Middle frontal gyrus (tissue), 1 donor: Measurements from ENCODE around the gene SYTL3.

Experiments used
- DNase-seq: peaks from one replicate; pipeline ENCODE4 v3.0.0-alpha.2; 2015; ENCODE audit warnings: low spot score; ENCODE audit errors: extremely low spot score

Gene SYTL3

GRCh38 chr6:158717341-158718330 is 67.8 kb downstream of the SYTL3 start:
- DNase-seq = no peak

DNA sequence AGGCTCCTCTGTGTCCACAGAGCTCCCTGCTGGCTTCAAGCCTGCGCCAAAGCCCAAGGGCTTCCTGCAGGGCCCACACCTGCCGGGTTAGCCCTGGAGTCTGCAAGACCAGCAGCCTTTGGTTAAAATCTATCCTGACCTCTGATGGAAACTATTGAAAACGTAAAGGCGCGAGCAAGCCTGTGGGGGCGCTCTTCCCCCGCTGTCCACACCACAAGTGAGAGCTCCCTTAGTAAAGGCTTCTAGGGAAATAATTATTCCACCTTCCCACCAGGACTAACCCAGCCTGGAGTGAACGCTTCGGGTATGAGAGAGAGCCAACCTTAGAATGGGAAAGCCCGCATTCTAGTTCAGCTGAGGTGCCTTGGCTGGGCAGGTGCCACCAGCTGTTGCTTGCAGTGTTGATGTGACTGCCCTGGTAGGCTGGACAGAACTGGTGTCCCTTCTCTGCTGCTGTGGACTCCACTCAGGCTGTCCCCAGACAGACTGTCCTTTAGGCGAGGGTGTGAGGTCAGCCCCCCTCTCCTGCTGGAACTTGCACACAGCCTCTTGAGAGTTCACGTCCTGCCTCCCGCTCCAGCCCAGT is 68.7 kb downstream of the SYTL3 start:
- DNase-seq = no peak

- no peak for DNase-seq
These were observed 72.4 kb downstream of the SYTL3 start for GRCh38 chr6:158722176-158722729.

GRCh38 chr6:158725704-158726103 is 75.8 kb downstream of the SYTL3 start:
- no peak for DNase-seq

- no peak for DNase-seq
These were observed 80.2 kb downstream of the SYTL3 start for GRCh38 chr6:158729906-158730540.

GRCh38 chr6:158730541-158730907 is 80.7 kb downstream of the SYTL3 start:
- DNase-seq = no peak

DNA sequence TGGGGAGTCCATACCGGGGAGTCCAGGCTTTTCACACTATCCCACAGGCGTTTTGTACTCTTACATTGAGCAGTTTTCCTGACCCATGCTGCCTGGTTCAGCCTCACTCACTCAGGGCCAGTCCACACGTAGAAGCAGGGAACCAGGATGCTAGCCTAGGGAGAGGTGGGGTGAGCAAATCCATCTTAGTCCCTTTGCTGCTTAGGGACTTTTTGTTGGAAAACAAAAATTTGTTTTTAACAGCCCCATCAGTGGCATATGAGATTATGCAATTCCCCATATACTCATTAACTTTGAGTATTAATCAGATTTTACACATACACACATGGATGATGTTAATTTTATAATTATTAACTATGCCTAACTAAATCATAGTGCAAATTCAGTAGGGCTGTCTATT is 85.2 kb downstream of the SYTL3 start:
- no peak for DNase-seq

- no peak for DNase-seq
These were observed 87.3 kb downstream of the SYTL3 start for GRCh38 chr6:158737082-158737709.

DNA sequence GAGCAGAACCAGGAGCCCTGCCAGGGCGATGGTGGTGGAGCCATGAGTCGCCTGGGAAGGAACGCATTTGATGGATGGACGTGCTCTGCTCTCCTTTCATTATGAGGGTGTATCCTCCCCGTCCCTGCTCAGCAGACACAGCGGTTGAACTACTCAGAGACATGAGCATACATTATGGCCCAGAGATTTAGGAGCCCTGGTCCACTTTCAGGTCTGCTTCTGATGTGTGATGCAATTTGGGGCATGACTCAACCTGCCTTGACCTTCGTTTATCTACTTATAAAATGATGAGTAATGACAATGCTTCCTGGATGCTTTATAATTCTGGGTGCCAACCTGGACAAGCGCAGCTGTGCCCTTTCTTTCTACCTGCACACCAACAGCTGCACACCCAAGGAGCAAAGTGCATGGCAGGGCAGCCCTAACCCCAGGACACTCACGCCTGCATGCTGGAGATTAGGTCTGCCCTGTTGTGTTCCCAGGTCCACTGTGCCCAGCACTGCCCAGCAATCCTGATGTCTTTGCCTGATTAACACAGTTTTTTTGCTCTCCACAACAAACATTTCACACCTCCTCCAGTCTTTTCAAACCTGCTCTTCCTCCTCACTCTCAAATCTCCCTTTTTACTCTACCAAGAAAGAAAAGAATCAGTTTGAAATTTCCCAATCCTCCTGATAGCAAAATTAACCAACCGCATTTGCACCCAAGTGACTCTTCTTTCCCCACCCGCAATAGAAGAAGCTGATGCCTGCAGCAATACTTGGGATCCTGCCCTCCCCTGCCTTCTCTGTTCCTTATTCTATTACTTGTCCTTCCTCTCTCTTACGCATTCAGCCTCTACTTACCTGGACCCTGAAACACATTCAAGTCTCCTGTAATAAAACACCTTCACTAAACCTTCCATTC is 88.1 kb downstream of the SYTL3 start:
- DNase-seq = no peak

GRCh38 chr6:158739673-158740072 is 89.8 kb downstream of the SYTL3 start:
- no peak for DNase-seq

GRCh38 chr6:158743033-158743651 is 93.3 kb downstream of the SYTL3 start:
- DNase-seq = no peak

DNA sequence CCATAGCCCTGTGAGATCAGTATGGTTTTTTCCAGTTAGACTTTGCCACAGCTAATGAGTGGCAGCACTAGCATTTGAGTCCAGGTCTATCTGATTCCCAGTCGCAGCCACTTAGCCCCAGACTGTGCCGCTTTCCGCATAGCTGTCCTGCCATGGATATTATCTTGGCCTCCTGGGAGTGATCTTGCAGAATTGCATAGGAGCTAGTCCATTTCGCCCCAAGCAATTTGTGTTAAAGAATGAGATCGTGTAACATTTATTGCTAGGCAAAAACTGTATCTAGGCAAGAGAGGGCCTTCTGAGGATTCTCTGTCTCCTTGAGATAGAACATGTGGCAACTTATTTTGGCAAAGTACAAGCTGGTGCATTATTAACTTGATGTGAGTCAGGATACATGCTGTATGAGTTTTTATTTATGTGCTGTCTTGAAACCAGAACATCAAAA is 95.2 kb downstream of the SYTL3 start:
- no peak for DNase-seq

DNA sequence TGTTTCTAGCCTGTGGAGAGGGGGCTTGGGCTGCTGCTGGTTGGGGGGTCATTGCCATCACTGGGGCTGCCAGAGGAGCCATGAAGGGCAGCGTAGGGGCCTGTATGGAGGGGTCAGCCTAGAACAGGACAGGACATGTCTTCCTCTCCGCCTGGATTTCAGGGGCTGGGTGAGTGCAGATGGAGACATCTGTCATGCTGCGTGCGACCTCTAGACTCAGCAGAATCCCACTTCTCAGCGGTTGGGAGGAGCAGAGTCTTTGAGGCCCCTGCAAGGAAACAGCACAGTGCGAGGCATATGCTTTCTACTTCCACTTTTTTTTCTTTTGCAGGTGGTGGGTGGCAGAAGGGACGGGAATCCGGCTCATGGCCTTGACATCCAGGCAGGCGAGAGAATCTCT is 101.4 kb downstream of the SYTL3 start:
- DNase-seq = no peak

DNA sequence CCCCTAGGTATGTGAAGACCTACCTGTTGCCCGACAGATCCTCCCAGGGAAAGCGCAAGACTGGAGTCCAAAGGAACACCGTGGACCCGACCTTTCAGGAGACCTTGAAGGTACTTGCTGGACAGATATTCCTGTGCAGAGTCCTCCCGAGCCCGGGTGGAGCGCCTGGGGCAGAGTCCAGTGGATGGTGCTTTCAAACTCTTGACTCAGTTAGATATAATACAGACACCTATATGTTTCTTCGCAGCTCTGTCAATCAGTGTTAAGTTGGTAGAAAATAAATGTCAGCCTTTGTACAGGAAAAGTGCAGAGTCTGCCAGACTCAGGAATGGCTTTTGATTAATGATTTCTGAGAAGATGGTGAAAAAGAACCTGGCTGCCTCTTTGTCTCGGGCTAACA is 102.1 kb downstream of the SYTL3 start:
- no peak for DNase-seq

DNA sequence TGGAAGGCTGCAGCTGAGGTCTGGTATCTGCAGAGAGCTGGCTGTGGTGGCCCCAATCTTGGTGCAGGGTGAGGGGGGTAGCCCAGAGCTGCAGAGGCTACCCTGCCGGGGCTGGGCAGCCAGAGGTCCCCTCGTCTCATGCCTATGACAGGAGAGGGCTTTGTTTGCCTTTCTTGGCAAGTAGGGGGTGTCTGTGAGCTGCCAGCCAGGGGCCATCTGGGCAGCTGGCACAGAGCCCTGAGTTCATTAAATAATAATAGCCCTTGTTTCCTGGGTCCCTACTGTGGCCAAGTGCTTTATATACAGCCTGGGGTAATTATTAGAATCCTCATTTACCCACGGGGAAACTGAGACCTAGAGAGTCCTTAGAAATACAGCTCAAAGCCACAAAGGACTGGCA is 102.8 kb downstream of the SYTL3 start:
- DNase-seq = peak; percentile 83

DNA sequence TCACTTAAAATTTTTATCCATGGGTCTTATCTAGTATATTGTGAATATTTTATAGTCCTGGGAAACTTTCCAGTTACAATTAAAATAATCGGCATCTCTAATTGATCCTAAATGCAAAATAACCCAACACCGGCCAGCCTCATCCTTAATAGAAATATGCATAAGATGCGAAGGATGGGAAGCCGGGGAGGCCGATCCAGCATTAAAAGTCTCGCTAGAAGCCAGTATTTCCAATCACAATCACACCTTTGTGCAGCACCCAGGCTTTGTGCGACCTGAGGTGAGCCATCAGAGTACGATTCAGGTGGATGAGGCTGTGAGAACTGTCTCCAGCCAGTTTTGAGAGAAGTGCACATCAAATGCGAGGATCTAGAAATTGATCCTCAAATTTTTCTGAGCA is 104.0 kb downstream of the SYTL3 start:
- no peak for DNase-seq

- no peak for DNase-seq
These were observed 104.9 kb downstream of the SYTL3 start for GRCh38 chr6:158754738-158755137.

DNA sequence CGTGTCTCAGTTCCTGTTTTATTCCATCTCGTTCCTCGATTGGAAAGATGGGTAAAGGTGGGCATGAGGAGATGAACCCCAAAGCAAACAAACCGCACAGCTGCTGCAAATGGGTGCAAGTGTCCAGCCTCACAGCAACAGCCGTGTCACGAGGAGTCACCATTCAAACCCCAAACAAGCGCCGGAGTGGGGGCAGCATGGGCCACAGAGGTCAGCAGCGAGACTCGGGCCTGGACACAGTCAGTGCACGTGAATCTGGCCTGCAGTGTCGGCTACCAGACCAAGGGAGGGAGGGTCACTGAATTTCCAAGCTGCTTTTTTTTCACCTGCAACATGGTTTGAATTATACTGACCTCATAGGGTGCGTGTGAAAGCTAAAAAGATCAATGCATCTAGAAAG is 105.8 kb downstream of the SYTL3 start:
- no peak for DNase-seq

DNA sequence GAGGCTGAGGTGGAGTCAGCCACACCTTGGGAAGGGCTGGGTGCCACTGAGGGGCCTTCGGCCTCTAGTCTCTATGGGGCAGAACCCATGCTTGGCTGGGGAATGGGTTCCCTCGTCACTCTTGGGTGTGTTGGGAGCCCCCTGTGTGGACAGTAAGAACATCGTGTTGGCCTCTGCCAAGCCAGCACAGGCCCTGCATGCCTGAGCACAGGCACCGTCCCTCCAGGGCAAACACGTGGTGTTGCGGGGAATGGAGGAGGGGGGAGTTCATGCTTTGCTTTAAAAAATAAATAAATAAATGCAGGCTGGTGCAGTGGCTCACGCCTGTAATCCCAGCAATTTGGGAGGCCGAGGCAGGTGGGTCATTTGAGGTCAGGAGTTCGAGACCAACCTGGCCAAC is 106.3 kb downstream of the SYTL3 start:
- DNase-seq = no peak
